WTC11 (cell line): ENCODE data around the gene C3. TPM values are rescaled to one million over a fixed set of nuclear protein-coding genes. Genes with fewer than 3 reads are reported as not detected.

Source experiments
- ATAC-seq: fragments of 200-7000 bp; cut with Tn5 transposase; 2 replicates; pipeline ENCODE4 v1.10.0; 2021; ENCODE audit warnings: mild to moderate bottlenecking, moderate library complexity
- CTCF ChIA-PET: fragments of 300-600 bp; sonication (Branson Sonifier 250); formaldehyde crosslinking; loops from one replicate; lab custom pipeline; 2021; ENCODE audit warnings: antibody characterized with exemption; lab: Charles Lee
- POLR2A ChIA-PET: fragments of 350-600 bp; sonication (Branson Sonifier 250); formaldehyde crosslinking; loops from one replicate; lab custom pipeline; 2021; ENCODE audit warnings: antibody characterized with exemption; lab: Charles Lee
- DNase-seq: peaks from one replicate; pipeline ENCODE4 v3.0.0; 2021; ENCODE audit warnings: low spot score
- H3K27ac Mint-ChIP-seq: 2 replicates; pipeline ENCODE4 v1.8.0; 2021; ENCODE audit warnings: mixed read lengths
- H3K27me3 Mint-ChIP-seq: 2 replicates; pipeline ENCODE4 v1.8.0; 2021; ENCODE audit warnings: low read depth, mild to moderate bottlenecking, moderate library complexity, mixed read lengths
- H3K36me3 Mint-ChIP-seq: 2 replicates; pipeline ENCODE4 v1.8.0; 2021; ENCODE audit warnings: mixed read lengths
- H3K4me1 Mint-ChIP-seq: 2 replicates; pipeline ENCODE4 v1.8.0; 2022; ENCODE audit warnings: mixed read lengths
- H3K4me3 Mint-ChIP-seq: 2 replicates; pipeline ENCODE4 v1.8.0; 2021; ENCODE audit warnings: mild to moderate bottlenecking, moderate library complexity, mixed read lengths
- H3K9me3 Mint-ChIP-seq: 2 replicates; pipeline ENCODE4 v1.8.0; 2021; ENCODE audit warnings: mixed read lengths
- AFF4 ChIP-seq: sonication (generic); formaldehyde crosslinking; IDR thresholded peaks from 2 replicates; pipeline ENCODE4 v1.8.1; 2023; ENCODE audit warnings: mild to moderate bottlenecking, missing genetic modification reagents, borderline replicate concordance
- AR ChIP-seq: fragments of 250-450 bp; sonication (Bioruptor Pico); IDR thresholded peaks from 2 replicates; pipeline ENCODE4 v1.9.0; 2021; ENCODE audit warnings: mild to moderate bottlenecking
- ATF6 ChIP-seq: sonication (generic); formaldehyde crosslinking; IDR thresholded peaks from 2 replicates; pipeline ENCODE4 v1.8.1; 2023; ENCODE audit warnings: mild to moderate bottlenecking, missing genetic modification reagents
- CDX4 ChIP-seq: fragments of 250-450 bp; sonication (Bioruptor Pico); IDR thresholded peaks from 2 replicates; pipeline ENCODE4 v1.9.0; 2021; ENCODE audit warnings: moderate library complexity, mild to moderate bottlenecking, inconsistent platforms, borderline replicate concordance
- E2F5 ChIP-seq: sonication (generic); formaldehyde crosslinking; IDR thresholded peaks from 2 replicates; pipeline ENCODE4 v1.8.1; 2022; ENCODE audit warnings: mild to moderate bottlenecking, moderate library complexity, missing genetic modification reagents
- ETV6 ChIP-seq: sonication (generic); formaldehyde crosslinking; IDR thresholded peaks from 2 replicates; pipeline ENCODE4 v1.8.1; 2022; ENCODE audit warnings: mild to moderate bottlenecking, missing genetic modification reagents
- FOXK1 ChIP-seq: sonication (generic); formaldehyde crosslinking; IDR thresholded peaks from 2 replicates; pipeline ENCODE4 v1.8.0; 2022; ENCODE audit warnings: mild to moderate bottlenecking, moderate library complexity, missing genetic modification reagents
- HMGA2 ChIP-seq: fragments of 250-450 bp; sonication (Bioruptor Pico); IDR thresholded peaks from 2 replicates; pipeline ENCODE4 v1.4.0; 2021; ENCODE audit warnings: mild to moderate bottlenecking, moderate library complexity
- JAZF1 ChIP-seq: fragments of 250-450 bp; sonication (Bioruptor Pico); IDR thresholded peaks from 2 replicates; pipeline ENCODE4 v1.9.0; 2021; ENCODE audit warnings: moderate library complexity, mild to moderate bottlenecking, inconsistent platforms
- JUN ChIP-seq: sonication (generic); formaldehyde crosslinking; IDR thresholded peaks from 2 replicates; pipeline ENCODE4 v1.8.0; 2023; ENCODE audit warnings: mild to moderate bottlenecking, missing genetic modification reagents
- KAT7 ChIP-seq: sonication (generic); formaldehyde crosslinking; IDR thresholded peaks from 2 replicates; pipeline ENCODE4 v1.8.1; 2023; ENCODE audit warnings: missing genetic modification reagents, mild to moderate bottlenecking, borderline replicate concordance
- MAX ChIP-seq: sonication (generic); formaldehyde crosslinking; IDR thresholded peaks from 2 replicates; pipeline ENCODE4 v1.8.0; 2022; ENCODE audit warnings: mild to moderate bottlenecking, missing genetic modification reagents
- NFE2L1 ChIP-seq: sonication (generic); formaldehyde crosslinking; IDR thresholded peaks from 2 replicates; pipeline ENCODE4 v1.8.1; 2023; ENCODE audit warnings: missing genetic modification reagents
- NR1H2 ChIP-seq: sonication (generic); formaldehyde crosslinking; IDR thresholded peaks from 2 replicates; pipeline ENCODE4 v1.9.0; 2021; ENCODE audit warnings: mild to moderate bottlenecking, moderate library complexity, missing genetic modification reagents
- PRRX2 ChIP-seq: fragments of 250-450 bp; sonication (Bioruptor Pico); IDR thresholded peaks from 2 replicates; pipeline ENCODE4 v1.8.0; 2021; ENCODE audit warnings: mild to moderate bottlenecking
- RORB ChIP-seq: fragments of 250-450 bp; sonication (Bioruptor Pico); IDR thresholded peaks from 2 replicates; pipeline ENCODE4 v1.9.0; 2021; ENCODE audit warnings: mild to moderate bottlenecking
- SMAD4 ChIP-seq: sonication (generic); formaldehyde crosslinking; IDR thresholded peaks from 2 replicates; pipeline ENCODE4 v1.8.0; 2022; ENCODE audit warnings: mild to moderate bottlenecking, missing genetic modification reagents
- SOX15 ChIP-seq: fragments of 250-450 bp; sonication (Bioruptor Pico); IDR thresholded peaks from 2 replicates; pipeline ENCODE4 v1.9.0; 2021; ENCODE audit warnings: mild to moderate bottlenecking
- SP1 ChIP-seq: sonication (generic); formaldehyde crosslinking; conservative IDR thresholded peaks from 2 replicates; pipeline ENCODE4 v1.8.1; 2022; ENCODE audit warnings: missing genetic modification reagents
- TEAD1 ChIP-seq: sonication (generic); formaldehyde crosslinking; IDR thresholded peaks from 2 replicates; pipeline ENCODE4 v1.8.0; 2022; ENCODE audit warnings: mild to moderate bottlenecking, missing genetic modification reagents
- TEAD4 ChIP-seq: sonication (generic); formaldehyde crosslinking; IDR thresholded peaks from 2 replicates; pipeline ENCODE4 v1.8.0; 2022; ENCODE audit warnings: mild to moderate bottlenecking, missing genetic modification reagents
- ZMAT4 ChIP-seq: fragments of 250-450 bp; sonication (Bioruptor Pico); IDR thresholded peaks from 2 replicates; pipeline ENCODE4 v1.9.0; 2021; ENCODE audit warnings: mild to moderate bottlenecking
- ZNF232 ChIP-seq: sonication (generic); formaldehyde crosslinking; IDR thresholded peaks from 2 replicates; pipeline ENCODE4 v1.8.0; 2022; ENCODE audit warnings: mild to moderate bottlenecking, missing genetic modification reagents
- ZNF396 ChIP-seq: fragments of 250-450 bp; sonication (Bioruptor Pico); IDR thresholded peaks from 2 replicates; pipeline ENCODE4 v1.8.0; 2021; ENCODE audit warnings: mild to moderate bottlenecking, moderate library complexity, borderline replicate concordance
- total RNA-seq: library from RNA; stranded (reverse); gene quantifications from 3 replicates; pipeline ENCODE4 v1.2.3, GENCODE V29; 2021

C3 gene
- total RNA-seq, 1 experiment from 2014 or later: 7.0 TPM

- H3K4me3 Mint-ChIP-seq: no peak overlapping the region
- TF ChIP-seq TEAD1 (CRISPR knock-in tag) (no peak), FOXK1 (CRISPR knock-in tag) (no peak), ETV6 (no peak), RORB (no peak), SOX15 (CRISPR knock-in tag) (no peak)
- TF ChIP-seq, all 79 proteins: peak for 0
- POLR2A ChIA-PET: no interaction called here
- peaks cover 3% of the 10 kb centered on the region; the same call in 1 of the 2 replicates for H3K36me3 Mint-ChIP-seq
- no peak overlapping the region for H3K27ac Mint-ChIP-seq
- CTCF ChIA-PET: no interaction called here
- no peaks in the 10 kb centered on the region for H3K4me1 Mint-ChIP-seq
- no peak for ATAC-seq
- H3K27me3 Mint-ChIP-seq: peaks cover 5% of the 10 kb centered on the region; the same call in 1 of the 2 replicates
- DNase-seq: no peak
- H3K9me3 Mint-ChIP-seq: peaks cover 7% of the 10 kb centered on the region
Observed at GRCh38 chr19:6667114-6667627, 53.3 kb downstream of the C3 start.

GRCh38 chr19:6664916-6665315 is 55.5 kb downstream of the C3 start:
- H3K36me3 Mint-ChIP-seq: no peaks in the 10 kb centered on the region
- ChIA-PET POLR2A (no interaction called here), CTCF (no interaction called here)
- H3K9me3 Mint-ChIP-seq: 0 out of 2 replicates have a peak, but pooled peaks cover 3% of the 10 kb centered on the region
- H3K27ac Mint-ChIP-seq: no peak overlapping the region
- H3K4me1 Mint-ChIP-seq: no peaks in the 10 kb centered on the region
- no peak for DNase-seq
- no peak for ATAC-seq
- H3K4me3 Mint-ChIP-seq: no peak overlapping the region
- H3K27me3 Mint-ChIP-seq: peaks cover 10% of the 10 kb centered on the region; the same call in 1 of the 2 replicates
- TF ChIP-seq ZNF232 (CRISPR knock-in tag): no peak
- no peak for TF ChIP-seq NFE2L1 (CRISPR knock-in tag)
- TF ChIP-seq CDX4 (CRISPR knock-in tag): no peak
- no peak for TF ChIP-seq ZMAT4 (CRISPR knock-in tag)
- no peak for TF ChIP-seq JUN (CRISPR knock-in tag)
- no peak for TF ChIP-seq ATF6
- TF ChIP-seq HMGA2 (CRISPR knock-in tag): no peak
- no peak for TF ChIP-seq PRRX2
- no peak for TF ChIP-seq AFF4 (CRISPR knock-in tag)
- TF ChIP-seq MAX (CRISPR knock-in tag): no peak
- TF ChIP-seq NR1H2 (CRISPR knock-in tag): no peak
- no peak for TF ChIP-seq E2F5
- TF ChIP-seq SMAD4: no peak
- no peak for TF ChIP-seq KAT7
- TF ChIP-seq SP1 (CRISPR knock-in tag): no peak
- no peak for TF ChIP-seq AR (CRISPR knock-in tag)
- no peak for TF ChIP-seq JAZF1 (CRISPR knock-in tag)
- TF ChIP-seq ZNF396 (CRISPR knock-in tag): no peak
- TF ChIP-seq TEAD4: no peak
